Loucy (cell line): Measurements from ENCODE around the gene MSANTD1.

Experiments used
- H2AFZ ChIP-seq: fragments of 200-600 bp; sonication (generic); 2 replicates; pipeline ENCODE4 v1.6.0; 2016; ENCODE audit warnings: antibody characterized with exemption, mild to moderate bottlenecking, low read length, moderate library complexity
- H3F3A ChIP-seq: fragments of 200-600 bp; 2 replicates; pipeline ENCODE4 v1.6.0; 2016; ENCODE audit warnings: antibody characterized with exemption, low read depth, mild to moderate bottlenecking
- H3K27me3 ChIP-seq: fragments of 200-600 bp; sonication (generic); 2 replicates; pipeline ENCODE4 v1.6.1; 2014; ENCODE audit warnings: low read length, mild to moderate bottlenecking; ENCODE audit not compliant: insufficient read depth, poor library complexity, severe bottlenecking
- H3K36me3 ChIP-seq: fragments of 200-600 bp; sonication (generic); 2 replicates; pipeline ENCODE4 v1.6.1; 2016; ENCODE audit warnings: low read length; ENCODE audit not compliant: insufficient read depth
- H3K4me1 ChIP-seq: fragments of 200-600 bp; sonication (generic); 2 replicates; pipeline ENCODE4 v1.5.1; 2014; ENCODE audit warnings: low read length, mild to moderate bottlenecking; ENCODE audit not compliant: insufficient read depth, poor library complexity, severe bottlenecking
- H3K4me2 ChIP-seq: fragments of 200-600 bp; sonication (generic); 2 replicates; pipeline ENCODE4 v1.6.0; 2014; ENCODE audit warnings: antibody characterized with exemption, low read length, low read depth, mild to moderate bottlenecking; ENCODE audit not compliant: poor library complexity, severe bottlenecking
- H3K4me3 ChIP-seq: fragments of 200-600 bp; sonication (generic); 2 replicates; pipeline ENCODE4 v1.5.1; 2014; ENCODE audit warnings: low read length, mild to moderate bottlenecking, mixed read lengths; ENCODE audit not compliant: poor library complexity, severe bottlenecking
- H3K79me2 ChIP-seq: fragments of 200-600 bp; sonication (generic); 2 replicates; pipeline ENCODE4 v1.6.1; 2014; ENCODE audit warnings: low read length; ENCODE audit not compliant: insufficient read depth
- H3K9ac ChIP-seq: fragments of 200-600 bp; sonication (generic); 2 replicates; pipeline ENCODE4 v1.6.0; 2014; ENCODE audit warnings: mild to moderate bottlenecking, low read depth, low read length, moderate library complexity; ENCODE audit not compliant: poor library complexity, severe bottlenecking
- H3K9me2 ChIP-seq: fragments of 200-600 bp; sonication (generic); replicated peaks from 2 replicates; pipeline ENCODE4 v1.6.1; 2016; ENCODE audit warnings: low read depth, low read length, mixed read lengths
- H3K9me3 ChIP-seq: fragments of 200-600 bp; sonication (generic); 2 replicates; pipeline ENCODE4 v1.6.1; 2014; ENCODE audit warnings: mild to moderate bottlenecking, antibody characterized with exemption, low read length, low read depth; ENCODE audit not compliant: insufficient read depth
- H4K20me1 ChIP-seq: fragments of 200-600 bp; sonication (generic); 2 replicates; pipeline ENCODE4 v1.6.0; 2014; ENCODE audit warnings: antibody characterized with exemption, low read length, mild to moderate bottlenecking; ENCODE audit not compliant: insufficient read depth, poor library complexity, severe bottlenecking
- CTCF ChIP-seq: fragments of 200-600 bp; sonication (generic); conservative IDR thresholded peaks from 2 replicates; pipeline ENCODE4 v1.5.1; 2014; ENCODE audit warnings: mild to moderate bottlenecking, antibody characterized with exemption, low read length
- EZH2phosphoT487 ChIP-seq: fragments of 200-600 bp; IDR thresholded peaks from 2 replicates; pipeline ENCODE4 v1.6.1; 2018; ENCODE audit warnings: antibody characterized with exemption, mild to moderate bottlenecking, moderate library complexity, borderline replicate concordance

The MSANTD1 gene

GRCh38 chr4:3290889-3291321, 41.9 kb downstream of the MSANTD1 start:
- Histone ChIP-seq H3K4me2 (peak overlapping the region; percentile 85), H2AFZ (no peak overlapping the region), H4K20me1 (peaks cover 19% of the 10 kb centered on the region), H3K36me3 (no peaks in the 10 kb centered on the region), H3F3A (no peaks in the 10 kb centered on the region), H3K4me3 (no peak overlapping the region), H3K9ac (no peak overlapping the region), H3K9me2 (no peaks in the 10 kb centered on the region), H3K79me2 (peaks cover 27% of the 10 kb centered on the region), H3K9me3 (no peaks in the 10 kb centered on the region), H3K27me3 (no peaks in the 10 kb centered on the region), H3K4me1 (peaks cover 25% of the 10 kb centered on the region)
- TF ChIP-seq CTCF = no peak
- TF ChIP-seq EZH2phosphoT487 = no peak

- no peaks in the 10 kb centered on the region for H3K9me3 ChIP-seq
- H3K4me3 ChIP-seq = peak overlapping the region; percentile 80
- peaks cover 33% of the 10 kb centered on the region for H3K79me2 ChIP-seq
- peaks cover 29% of the 10 kb centered on the region for H3K4me1 ChIP-seq
- peak overlapping the region; percentile 93 for H2AFZ ChIP-seq
- peak overlapping the region; percentile 85 for H3K4me2 ChIP-seq
- peak overlapping the region; percentile 77 for H3K9ac ChIP-seq
- TF ChIP-seq CTCF (no peak), EZH2phosphoT487 (no peak)
- H3K27me3 ChIP-seq = no peaks in the 10 kb centered on the region
- peaks cover 25% of the 10 kb centered on the region for H4K20me1 ChIP-seq
- H3F3A ChIP-seq = no peaks in the 10 kb centered on the region
- H3K36me3 ChIP-seq = no peaks in the 10 kb centered on the region
- H3K9me2 ChIP-seq = no peaks in the 10 kb centered on the region
Observed at GRCh38 chr4:3291411-3291968, 42.5 kb downstream of the MSANTD1 start.

GRCh38 chr4:3291969-3292570, 43.1 kb downstream of the MSANTD1 start:
- Histone ChIP-seq H3K9ac (peak overlapping the region; percentile 77), H3K9me3 (no peaks in the 10 kb centered on the region), H3K27me3 (no peaks in the 10 kb centered on the region), H3K4me2 (peak overlapping the region; percentile 85), H3K9me2 (no peaks in the 10 kb centered on the region), H3K4me1 (peaks cover 35% of the 10 kb centered on the region), H3K79me2 (peaks cover 38% of the 10 kb centered on the region), H2AFZ (peak overlapping the region; percentile 93), H3K36me3 (no peaks in the 10 kb centered on the region), H3F3A (no peaks in the 10 kb centered on the region), H3K4me3 (peak overlapping the region; percentile 80), H4K20me1 (peaks cover 30% of the 10 kb centered on the region)
- TF ChIP-seq EZH2phosphoT487 (no peak), CTCF (no peak)
